HG02970 (cell line): ENCODE data around the gene LTK.

Experiments
- ATAC-seq: cut with Tn5 transposase; IDR thresholded peaks from one replicate; pipeline ENCODE4 v1.9.1; 2021; ENCODE audit warnings: mild to moderate bottlenecking, moderate library complexity, moderate number of reproducible peaks; ENCODE audit not compliant: unreplicated experiment, low FRiP score

The LTK gene

DNA sequence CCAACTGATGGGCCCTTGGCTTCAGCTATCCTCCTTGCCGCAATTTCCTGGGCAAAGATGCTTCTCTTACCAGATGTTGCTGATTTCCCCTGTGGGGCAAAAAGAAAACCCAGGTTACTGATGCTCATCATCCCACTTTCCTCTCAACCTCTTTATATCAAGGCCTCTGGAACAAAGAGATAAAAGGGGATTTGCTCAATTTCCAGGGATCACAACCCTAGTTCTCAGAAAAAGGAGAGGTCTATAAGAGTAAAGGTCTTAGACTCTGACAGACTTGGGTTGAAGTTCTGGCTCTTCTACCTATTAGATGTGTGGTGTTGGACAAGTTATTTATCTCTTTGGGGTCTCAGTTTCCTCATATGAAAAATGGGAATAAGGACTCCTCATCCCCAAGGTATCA, 21.9 kb upstream of the LTK start:
- ATAC-seq: no peak

DNA sequence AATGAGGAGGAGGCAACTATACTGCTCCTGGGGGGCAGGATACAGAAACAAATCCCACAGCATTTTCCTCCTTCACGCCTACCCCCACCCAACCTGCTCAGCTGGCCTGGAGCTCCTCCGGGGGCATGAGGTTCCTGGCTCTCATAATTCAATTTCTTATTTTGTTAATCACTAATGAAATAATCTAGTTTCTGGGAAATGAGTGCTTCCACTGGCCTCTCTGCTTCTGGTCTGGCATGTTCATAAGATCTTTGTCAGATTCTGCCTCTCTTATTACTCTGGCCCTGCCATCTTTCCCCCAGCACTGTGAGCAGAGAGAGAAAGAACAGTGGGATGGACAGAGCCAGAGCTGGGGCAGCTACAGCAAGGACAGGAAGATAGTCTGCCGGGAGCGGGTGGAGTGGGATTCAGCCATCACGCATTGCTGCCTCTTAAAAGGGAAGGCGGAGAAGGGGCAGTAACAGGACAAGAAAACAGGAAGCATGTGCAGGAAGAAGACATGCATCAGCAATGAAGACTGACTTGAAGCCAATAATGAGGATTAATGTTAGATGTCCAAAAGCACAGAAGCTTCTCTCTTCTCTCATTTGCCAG, 16.8 kb upstream of the LTK start:
- ATAC-seq: no peak

DNA sequence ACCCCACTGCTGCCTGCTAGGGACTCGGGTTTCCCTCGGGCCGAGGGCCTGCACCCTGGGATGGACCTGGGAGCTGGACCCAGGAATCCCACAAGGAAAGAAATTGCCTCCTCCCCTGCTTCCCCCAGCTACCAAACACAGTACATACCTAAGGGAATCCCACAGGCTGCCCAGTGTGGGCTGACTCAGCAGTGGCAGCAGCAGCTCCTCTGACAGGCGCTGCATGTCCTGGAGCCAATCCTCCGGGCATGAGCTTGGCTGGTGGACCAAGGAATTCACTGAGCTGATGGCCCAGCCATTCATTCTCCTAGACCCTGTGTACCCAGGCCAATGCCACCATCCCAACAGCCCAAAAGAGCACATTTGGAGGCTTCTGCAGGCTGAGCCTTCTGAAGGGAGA, 9.5 kb upstream of the LTK start:
- ATAC-seq: no peak

DNA sequence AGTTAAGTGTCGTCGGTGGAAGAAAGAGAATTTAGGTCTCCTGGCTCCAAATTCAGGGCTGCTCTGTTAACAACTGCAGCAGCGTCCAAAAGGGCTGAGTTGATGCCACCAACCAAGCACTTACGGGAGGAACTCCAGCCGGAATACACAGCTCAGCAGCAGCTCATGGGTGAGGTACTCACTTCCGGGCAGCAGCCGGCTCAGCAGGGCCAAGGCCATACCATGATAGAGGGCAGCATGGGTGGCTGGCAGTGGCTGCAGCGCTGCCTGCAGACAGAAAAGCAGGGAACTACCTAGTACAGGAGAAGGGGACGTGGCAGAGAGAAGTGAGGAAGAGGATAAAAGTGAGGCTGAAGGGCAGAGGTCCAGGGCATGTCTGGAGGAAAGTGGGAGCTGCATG, 8.0 kb upstream of the LTK start:
- no peak for ATAC-seq

DNA sequence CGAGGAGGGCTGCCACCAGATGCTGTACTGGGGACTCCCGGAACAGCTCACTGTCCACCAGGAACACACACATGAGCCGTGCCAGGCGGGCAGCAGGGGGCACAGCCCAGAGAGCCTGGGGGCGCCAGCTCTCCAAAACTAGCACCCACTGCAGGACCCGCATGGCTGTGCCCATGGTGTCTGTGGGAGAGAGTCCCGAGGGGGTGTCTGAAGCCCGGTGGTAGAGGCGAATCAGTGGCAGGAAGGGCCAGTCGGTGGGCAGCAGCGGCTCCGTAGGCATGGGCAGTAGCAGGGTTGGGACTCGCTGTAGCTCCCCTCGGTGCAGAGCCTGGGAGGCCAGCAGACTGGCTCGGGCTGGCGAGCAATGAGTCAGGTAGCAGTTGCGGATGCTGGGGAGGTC, 7.0 kb upstream of the LTK start:
- no peak for ATAC-seq

DNA sequence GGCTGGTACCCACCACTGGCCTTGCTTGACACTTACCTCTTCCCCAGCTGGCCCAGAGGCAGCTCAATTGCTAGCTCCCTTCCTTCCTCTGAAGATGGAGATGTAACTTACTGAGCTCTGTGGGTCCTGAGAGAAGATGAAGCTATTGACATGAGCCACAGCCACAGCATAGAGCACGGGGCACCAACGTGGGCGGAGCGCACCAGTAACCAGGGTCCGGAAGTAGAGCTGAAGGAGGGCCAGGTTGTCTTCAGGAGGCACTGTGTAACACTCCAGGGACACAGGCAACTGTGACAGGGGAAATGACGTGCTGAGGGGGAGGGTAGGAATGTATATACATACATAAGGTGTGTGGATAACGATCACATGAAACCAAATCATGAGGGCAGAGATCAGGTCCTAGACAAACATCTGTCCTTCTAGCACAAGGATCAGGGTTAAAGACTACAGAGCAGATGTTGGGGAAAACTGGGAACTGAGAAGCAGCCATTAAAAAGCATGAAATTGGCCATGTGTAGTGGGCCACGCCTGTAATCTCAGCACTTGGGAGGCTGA, 4.3 kb upstream of the LTK start:
- no peak for ATAC-seq

DNA sequence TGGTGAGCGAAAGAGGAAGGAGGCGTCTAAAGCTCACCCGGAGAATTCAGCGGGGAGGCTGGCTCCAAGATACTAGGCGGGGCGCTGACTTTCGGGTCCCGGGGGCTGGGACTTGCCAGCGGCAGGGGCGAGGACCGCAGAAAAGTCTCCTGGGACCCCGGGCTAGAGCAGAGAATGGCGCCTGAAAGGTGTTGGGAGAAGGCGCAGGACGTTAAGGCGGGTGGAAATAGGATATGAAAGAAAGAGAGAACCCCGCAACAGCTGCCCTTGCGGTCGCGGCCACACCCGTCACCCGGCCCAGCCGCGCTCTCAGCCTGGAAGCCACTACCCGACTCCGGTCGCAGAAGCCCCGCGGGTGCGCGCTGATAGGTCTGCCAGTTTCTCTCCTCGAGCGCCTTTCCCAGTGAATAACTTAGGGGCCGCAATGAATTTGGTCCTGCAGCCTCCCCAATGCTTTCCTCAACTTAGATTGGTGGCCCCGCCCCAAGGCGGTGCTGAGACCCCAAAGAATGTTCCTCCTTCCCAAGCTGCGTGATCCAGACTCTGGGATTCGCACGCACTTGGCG, 604 bp downstream of the LTK start:
- no peak for ATAC-seq

DNA sequence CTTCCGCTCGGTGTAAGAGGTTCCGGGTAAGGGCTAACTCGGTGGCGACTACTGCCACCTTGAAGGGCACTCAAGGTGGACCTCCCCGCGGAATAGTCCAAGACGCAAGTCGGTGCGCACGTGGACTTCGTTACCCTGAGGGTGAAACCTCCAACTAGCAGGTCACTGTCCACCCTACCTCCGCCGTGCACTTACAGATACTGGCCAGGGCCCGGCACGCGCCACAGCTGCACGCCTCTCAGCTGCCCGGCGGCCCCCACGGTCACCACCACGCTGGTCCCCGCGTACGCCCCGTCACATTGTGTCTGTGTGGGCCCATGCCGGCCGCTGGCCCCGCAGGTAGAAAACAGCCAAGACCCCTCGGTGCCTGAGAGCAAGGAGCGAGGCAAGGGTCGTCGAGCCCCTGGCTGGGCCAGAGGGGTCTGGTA, 1.1 kb downstream of the LTK start:
- ATAC-seq: no peak

DNA sequence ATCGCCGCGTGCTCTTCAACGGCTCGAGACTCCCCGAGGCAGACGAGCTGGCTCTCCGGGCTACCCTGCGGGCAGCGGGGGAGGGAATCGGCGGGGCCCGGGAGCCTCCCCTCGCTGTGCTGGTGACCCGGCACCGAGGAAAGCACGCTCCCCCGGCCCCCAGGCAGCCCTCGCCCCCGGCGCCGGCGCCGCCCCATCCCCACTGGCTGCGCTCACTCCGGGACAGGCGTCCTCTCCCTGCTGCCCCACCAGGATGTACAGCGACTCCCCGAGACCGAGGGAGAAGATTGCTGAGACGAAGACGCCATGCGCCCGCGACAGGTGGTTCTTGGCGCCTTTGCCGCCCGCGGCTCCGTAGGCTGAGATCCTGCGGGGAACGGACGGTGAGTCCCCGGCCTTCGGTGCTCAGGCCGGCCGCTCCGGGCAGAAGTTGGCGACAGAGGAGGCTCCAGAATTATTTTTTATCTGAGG, 1.7 kb downstream of the LTK start:
- ATAC-seq: no peak

DNA sequence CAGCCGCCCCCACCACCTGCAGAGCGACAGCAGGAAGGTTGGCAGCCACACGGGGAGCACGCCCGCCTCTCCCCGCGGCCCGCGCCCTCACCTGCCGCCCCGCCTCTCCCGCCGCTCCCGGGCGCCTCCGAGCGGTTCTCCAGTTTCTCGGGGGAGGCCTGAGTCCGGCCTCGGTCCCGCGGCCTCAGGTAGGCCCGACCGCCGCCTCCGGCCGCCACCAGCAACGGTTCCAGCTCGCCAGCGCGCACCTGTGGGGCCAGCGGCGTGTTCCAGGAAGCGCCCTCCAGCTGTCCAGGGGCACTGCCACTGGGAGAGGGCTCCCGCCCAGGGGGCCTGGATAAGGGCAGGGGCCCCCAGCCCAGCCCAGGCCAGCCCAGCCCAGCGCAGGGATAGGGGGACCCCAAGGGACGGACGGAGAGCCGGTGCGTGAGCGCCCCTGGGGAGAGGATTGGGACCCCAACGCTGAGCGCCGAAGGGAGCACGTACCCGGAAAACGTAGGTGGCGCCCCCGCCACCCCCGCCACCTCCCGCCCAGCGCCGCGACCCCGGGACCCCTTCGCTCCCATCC, 2.2 kb downstream of the LTK start:
- no peak for ATAC-seq

DNA sequence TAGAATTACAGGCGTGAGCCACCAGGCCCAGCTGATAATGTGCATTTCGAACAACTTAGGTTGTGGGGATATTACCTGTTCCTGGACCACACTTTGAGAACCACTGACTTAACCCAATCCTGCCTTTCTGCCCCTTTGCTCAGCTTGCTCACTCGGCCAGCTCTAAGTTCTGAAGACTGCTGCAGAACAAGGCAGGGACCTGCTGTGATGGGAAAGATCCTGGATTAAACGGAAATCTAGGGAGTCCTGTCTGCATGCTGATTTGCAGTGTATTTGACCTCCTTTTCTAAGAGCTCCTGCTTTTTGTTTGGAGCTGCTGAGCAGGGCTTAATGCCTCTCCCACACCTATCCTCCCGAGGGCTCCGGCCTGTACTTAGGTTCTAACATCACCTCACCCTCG, 2.9 kb downstream of the LTK start:
- no peak for ATAC-seq

DNA sequence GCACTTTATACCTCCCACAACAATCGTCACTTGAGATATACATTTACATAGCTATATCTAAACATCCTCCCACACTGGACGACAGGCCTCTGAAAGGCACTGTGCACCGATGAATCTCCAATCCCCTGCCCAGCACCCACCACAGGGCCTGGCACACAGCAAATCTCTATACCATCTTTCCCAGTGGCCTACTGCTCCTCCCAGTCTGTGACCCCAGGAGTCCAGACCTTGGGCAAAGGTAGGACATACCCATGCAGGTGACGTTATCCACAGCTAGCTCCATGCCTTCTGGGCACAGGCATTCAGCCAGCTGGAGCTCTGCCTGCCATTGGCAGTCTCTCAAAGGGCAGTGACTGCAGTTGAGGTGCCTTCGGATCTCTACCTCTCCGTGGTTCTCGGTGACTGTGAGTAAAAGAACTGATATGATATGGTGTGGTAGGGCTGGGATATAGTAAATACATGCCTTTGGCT, 5.8 kb downstream of the LTK start:
- no peak for ATAC-seq

DNA sequence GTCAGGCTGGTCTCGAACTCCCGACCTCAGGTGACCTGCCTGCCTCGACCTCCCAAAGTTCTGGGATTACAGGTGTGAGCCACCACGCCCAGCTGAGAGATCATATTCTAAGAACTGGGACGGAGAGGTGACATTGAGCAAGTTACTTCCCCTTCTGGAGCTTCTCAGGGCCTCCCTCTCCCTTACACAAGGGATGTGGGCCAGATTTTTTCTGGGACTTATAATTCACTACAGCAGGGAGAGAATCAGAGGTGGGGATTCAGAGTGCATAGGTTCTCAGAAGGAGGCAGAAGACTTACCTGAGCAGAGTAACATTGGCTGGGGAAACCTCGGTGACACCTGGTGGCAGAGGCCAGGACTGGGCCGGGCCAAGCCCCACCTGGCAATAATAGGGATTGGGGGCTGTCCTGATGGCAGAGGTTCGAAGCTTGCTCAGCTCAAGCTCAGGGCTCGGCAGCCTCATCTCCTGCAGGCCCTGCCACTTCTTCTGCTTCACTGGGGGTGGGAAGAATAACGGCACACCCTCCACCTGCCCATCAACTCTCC, 6.8 kb downstream of the LTK start:
- ATAC-seq: no peak

DNA sequence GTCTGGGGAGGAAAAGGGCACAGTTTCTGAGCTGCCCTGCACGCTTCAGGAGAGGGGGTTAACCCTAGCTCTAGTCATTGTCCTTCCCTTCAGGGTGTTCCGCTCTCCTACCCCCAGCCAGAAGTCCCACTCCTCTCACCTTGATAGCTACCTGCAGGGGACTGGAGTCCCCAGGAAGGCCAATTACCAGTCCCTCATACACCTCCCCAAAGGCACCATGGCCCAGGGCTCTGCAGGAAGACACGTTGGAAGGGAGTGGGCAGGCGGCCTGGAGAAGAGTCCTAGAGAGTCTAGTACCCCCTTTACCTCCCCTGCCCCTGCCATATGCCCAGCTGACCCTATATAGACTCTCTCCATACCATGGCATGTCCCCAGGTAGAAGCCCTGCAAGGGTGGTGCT, 7.9 kb downstream of the LTK start:
- ATAC-seq: no peak

DNA sequence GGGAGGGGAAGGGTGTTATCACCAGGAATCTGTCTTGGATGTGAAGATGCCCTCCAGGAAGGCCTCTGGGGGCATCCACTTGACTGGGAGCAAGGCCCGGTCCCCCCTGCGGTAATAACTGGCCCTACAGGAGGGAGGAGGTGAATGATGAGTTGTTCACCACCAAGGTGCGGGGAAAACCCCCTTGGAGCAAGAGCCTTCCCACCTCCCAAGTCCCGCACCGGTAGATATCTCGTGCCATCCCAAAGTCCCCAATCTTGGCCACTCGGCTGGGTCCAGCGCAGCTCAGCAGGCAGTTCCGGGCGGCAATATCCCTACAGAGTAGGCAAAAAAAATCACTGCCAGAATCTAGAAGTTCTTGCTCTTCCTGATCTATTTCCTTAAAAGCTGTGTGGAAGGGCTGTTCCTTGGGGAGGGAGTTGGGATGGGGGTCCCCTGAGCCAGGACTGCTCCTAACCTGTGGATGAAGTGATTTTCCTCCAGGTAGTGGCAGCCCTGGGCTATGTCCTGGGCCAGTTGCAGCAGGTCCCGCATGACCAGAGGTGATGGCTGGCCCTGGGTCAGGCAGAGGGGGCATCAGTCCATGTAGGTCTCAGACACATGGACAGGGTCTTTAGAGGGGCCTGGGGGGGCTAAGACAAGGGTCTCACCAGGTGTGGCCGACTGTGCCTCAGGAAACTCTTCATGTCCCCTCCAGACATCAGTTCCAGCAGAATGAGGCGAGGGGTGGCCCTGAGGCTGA, 8.7 kb downstream of the LTK start:
- ATAC-seq: no peak

DNA sequence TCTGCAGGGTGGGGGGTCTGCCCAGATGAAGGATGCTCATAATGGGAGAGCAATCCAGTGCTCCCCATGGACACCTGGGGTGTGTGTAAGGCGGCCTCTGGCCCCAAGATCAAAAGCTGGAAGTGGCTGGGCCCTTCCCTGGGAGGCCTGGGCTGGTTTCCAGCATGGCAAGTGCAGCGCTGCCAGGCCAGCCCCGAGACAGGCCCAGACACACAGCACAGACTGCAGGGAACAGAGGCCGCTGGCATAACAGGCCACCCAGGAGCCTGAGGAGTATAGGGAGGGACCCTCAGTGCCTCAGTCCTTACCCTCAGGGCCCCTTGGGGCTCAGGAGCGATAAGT, 10.0 kb downstream of the LTK start:
- ATAC-seq: no peak

DNA sequence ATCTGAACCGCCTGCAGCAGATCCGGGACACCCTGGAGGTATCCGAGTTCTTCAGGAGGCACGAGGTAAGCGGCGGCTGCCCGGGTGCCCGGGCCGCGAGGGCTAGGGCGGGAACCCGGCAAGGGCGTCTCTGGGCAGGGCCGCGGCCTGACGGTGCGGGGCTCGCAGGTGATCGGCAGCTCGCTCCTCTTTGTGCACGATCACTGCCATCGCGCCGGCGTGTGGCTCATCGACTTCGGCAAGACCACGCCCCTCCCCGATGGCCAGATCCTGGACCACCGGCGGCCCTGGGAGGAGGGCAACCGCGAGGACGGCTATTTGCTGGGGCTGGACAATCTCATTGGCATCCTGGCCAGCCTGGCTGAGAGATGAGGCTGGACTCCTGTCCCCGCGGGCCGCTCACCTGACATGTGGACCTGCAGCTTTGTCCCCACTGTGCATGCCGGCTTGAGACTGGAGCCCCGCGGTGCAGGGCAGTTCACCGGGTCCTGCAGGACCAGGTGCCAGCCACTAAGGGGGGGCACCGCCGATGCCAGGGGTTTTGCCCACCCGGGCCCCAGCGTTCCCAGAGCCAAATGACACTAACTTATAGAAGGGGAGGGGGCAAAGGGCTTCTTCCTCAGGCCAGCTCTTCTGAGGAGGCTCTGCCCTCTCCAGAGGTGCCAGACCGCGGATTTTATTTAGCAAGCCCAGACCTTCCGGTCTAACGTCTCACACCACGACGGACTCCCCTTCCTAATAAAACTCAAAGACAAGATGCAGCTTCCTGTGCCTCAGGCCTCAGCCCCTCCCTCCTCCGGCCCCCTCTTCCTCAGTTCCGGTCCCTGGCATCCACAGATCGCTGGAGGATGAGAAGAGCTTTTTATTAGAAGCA, 10.6 kb downstream of the LTK start:
- ATAC-seq: no peak

DNA sequence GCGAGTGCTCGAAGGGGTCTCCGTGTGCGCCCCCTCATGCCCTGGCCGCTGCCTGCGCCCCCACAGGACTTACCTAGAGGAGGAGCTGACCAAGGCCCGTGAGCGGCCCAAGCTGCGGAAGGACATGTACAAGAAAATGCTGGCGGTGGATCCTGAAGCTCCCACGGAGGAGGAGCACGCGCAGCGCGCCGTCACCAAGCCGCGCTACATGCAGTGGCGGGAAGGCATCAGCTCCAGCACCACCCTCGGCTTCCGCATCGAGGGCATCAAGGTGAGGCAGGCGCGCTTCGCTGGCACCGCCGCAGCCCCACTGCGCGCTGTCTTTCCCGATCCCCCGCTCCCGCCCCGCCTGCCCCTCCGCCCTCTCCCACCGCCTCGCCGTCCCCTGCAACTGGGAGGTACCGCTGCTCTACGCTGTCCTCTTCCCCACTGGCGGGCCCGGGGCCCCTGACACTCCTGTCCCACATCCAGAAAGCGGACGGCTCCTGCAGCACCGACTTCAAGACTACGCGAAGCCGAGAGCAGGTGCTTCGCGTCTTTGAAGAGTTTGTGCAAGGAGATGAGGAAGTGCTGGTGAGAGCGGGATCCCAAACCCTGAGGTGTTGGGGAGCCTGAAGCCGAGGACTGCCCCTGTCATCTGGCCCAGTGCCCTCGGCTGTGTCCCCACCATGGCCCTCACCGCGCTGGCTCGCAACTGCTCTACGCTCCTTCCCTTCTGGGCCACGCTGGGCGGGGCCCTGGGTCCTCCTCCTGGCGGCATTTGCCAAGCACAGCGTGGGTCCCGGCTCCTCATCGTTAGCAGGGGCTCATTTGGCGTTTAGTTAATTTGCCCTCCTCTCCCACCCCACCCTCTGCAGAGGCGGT, 11.5 kb downstream of the LTK start:
- ATAC-seq: no peak

DNA sequence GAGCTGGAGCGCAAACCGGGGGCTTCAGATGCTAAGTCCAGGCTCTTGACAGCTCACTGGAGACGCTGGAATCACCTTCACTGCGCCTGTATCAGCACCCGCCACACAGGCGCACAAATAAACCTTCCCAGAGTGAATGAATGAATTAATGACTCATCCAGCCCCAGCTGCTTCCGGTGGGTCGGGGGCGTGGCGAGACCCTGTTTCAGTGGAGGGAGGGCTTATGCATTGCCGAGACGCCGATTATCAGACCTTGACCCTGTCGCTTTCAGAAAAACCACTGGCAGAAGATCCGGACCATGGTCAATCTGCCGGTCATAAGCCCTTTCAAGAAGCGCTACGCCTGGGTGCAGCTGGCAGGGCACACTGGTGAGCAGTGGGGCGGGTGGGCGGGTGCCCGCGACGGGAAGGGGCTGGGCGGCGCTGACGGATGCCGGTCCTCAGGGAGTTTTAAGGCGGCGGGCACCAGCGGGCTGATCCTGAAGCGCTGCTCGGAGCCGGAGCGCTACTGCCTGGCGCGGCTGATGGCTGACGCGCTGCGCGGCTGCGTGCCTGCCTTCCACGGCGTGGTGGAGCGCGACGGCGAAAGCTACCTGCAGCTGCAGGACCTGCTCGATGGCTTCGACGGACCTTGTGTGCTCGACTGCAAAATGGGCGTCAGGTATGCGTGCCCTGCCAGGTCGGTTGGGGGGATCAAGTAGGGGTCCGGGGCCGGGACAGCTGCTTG, 12.3 kb downstream of the LTK start:
- no peak for ATAC-seq
